Measurements from ENCODE around the gene LAMB2.

LAMB2 gene

GRCh38 chr3:49120096-49120437, 12.8 kb downstream of the LAMB2 start:
- peak; percentile 18 for DNase-seq

DNA sequence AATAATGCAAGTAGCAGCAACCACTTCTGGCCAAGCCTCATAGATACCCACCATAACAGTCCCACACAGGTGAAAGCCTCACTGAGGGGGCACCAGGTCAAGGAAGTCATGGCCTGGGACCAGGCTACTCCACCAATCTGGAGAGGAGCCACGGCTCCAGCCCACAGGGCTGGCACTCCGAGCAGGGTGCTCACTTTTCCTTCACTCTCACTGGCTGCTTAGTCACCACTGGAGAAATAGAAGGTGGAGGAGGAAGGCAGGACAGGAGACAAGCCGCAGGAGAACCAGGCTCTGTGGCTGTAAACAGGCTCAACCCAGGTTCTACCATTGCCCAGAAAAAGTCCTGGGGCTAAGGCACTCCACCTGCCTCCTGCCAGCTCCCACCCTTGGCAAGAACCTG, 13.4 kb downstream of the LAMB2 start:
- DNase-seq = no peak

DNA sequence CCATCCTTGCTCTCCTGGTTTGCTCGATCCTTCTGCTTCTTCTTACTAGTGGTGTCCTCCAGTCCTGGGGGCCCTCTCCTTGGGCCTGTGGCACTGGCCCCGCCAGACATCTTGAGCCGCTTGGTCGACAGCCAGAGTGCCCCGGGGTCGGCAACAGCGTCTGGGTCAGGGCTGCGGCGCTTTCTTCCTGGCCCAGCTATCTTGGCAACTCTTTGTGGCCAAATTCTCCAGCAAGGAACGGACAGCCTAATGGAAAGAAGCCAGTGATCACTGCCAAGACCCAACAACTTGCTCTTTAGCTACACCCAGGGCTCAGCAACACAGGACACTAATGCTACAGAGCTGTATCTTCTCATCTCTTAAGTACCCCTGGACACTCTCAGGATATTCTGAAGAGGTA, 13.8 kb downstream of the LAMB2 start:
- no peak for DNase-seq

DNA sequence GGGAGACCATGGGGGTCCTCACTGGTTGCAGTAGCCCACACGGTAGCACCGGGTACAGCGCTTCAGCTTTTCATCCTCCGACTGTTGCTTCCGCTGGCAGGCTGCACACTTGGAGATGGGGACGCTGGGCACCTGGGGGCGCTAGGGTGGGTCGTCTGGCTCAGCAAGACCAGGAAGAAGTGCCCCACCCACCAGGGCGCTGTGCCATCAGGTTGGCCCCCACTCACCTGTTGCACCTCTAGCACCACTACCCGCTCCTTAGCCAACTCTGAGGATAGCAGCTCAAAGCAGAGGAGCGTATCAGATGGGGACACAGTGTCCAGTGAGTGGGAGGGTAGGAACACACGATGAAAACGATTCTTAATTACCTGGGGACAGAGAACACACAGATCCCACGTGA, 20.6 kb downstream of the LAMB2 start:
- no peak for DNase-seq

DNA sequence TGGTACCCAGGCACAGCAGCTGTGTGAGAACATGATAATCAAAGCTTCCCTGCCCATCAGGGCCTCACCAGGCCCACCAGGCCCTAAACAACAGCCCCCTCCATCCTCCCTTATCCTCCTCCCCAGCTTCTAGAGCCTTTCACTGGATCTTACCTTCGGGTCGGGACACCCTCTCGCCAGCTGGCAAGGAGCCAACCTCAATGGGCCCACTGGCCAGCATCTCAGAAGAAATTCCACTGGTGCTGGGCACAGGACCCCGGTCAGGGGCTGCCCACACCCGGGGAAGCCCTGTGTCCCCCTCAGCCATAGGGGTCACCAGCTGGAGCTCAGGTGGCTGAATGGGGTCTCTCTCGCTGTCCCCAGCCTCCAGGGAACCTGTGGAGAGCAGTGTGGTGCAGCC, 21.5 kb downstream of the LAMB2 start:
- no peak for DNase-seq

- DNase-seq = no peak
Observed at GRCh38 chr3:49110780-49111179, 22.1 kb downstream of the LAMB2 start.

DNA sequence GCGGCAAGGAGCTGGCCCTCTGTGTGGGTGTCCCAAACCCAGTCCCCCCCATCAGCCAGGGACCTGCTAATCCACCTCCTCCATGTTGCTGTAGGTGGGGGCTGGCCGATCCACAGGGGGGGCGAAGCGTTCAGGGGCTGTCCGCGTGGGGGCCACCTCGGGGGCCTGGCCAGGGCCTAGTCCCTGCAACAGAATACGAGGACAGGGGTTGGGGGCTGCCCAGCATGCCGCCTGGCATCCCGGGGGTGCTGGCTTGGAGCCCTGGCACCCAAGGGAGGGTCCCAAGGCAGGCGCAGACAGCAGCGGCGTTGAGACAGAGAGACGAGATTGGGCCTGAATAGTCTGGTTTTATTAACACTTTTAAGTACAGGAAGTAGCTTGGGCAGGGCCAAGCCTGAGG, 24.5 kb downstream of the LAMB2 start:
- no peak for DNase-seq

DNA sequence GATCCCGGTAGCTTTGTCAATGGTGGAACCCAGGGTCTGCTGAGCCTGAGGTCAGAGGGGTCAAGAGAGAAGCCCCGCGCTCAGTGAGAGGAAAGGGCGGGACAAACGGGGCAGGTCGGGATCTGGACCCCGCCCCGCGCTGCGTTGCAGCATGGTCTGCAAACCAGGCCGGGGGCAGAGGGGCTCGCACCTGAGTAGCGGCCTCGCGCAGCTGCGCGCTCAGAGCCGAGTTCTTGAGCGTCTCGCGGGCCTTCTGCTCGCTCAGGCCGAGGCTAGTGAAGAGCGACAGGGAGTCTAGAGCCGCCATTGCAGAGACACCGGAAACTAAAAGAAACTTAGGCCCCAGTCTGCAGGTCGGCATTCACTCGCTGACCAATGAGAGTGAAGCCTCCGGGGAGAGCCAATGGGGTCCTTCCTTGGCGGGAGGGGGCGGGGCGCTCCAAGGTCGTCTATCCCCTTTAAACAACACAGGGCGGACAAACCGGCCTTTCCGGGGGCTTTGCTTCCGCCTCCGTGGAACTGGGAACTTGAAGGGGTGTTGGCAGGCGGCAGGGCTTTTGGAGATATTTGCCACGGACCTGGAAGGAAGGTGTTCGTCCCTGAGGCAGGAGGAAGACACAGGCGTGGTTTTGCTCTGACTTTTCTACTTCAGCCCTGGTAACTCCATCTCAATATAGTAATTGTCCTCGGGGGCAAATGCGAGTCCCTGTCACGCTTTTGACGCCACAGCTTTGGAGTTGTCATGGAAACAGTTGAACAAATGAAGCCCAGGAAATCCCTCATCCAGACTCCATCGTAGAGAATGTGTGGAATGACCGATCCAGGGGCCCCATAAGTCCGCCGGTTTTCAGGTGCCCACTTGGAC, 28.2 kb downstream of the LAMB2 start, which contains the start of gene QARS1:
TSS of gene QARS1 (minus strand) at position 331 of the 865 bp plus-strand sequence. CDS start at position 307, 24 bp downstream.
- peak; percentile 93 for DNase-seq

DNA sequence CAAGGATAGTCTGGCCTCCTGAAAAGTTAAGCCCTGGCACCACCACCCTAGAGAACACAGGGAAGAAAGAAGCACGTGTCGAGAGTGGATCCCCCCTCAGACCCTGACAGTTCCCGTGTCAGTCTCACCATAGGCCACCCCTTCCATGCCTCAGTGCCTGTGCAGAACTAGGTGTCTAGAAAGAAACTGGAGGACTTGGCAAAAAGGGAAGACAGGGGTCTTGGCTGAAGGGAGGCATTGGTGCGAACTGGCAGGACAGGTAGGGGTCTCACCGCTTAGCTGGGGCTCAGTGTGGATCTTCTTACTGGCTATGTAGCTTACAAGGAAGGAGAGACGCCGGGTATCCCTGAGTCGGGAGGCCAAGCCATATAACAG, 28.8 kb downstream of the LAMB2 start:
- no peak for DNase-seq

DNA sequence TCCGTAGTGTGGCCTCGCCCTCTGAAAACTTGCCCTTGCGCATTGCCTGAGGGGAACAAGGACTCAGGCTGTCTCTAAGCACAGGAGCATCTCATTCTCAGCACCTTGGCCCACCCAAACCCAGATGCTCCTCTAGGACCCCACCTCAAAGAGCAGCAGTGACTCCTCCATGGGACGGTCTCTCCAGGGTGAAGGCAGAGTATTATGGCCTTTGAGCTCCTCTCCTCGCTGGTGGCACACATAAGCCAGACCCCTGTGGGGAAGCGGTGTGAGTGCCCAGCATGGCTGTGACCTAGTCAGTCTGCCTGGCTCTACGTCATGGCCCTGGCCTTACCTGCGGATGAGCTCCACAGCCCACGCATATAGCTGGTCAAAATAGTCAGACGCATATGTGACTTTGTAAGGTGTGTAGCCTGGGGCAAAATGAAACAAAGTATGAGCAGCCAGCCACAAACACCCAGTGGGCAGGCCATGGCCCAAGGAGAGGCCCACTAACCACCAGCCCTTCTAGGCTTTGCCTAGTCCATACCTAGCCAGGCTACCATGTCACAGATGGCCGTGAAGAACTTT, 32.7 kb downstream of the LAMB2 start:
- DNase-seq = no peak

DNA sequence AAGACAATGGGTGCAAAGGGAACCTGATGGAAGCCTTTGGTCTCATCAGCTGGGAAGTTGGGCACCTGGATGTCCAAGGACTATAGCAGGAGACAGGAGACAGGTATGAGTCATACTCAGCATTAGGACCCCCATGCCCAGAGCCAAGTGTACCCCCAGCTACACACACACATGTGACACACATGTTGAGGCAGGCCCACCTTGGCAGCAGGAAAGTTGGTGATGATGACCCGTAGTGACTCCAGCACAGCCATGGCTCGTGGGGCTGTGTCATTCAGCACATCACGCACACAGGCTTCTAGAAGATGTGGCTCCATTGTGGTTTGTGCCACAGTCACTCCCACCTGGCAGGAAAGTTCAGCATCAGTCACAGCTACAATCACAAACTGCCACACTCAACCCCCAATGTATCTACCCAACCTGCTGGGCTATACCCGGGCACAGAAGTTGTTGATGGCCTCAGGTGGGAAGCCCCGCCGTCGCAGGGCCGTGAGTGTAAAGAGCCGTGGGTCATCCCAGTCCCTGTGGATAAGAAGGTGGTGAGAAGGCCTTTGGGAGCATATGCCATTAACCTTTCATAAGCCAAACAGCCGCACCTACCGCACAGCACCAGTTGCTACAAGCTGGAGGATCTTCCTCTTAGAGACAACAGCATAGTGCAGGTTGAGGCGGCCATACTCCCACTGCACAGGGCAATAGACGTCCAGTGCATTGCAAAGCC, 33.8 kb downstream of the LAMB2 start:
- DNase-seq = no peak

DNA sequence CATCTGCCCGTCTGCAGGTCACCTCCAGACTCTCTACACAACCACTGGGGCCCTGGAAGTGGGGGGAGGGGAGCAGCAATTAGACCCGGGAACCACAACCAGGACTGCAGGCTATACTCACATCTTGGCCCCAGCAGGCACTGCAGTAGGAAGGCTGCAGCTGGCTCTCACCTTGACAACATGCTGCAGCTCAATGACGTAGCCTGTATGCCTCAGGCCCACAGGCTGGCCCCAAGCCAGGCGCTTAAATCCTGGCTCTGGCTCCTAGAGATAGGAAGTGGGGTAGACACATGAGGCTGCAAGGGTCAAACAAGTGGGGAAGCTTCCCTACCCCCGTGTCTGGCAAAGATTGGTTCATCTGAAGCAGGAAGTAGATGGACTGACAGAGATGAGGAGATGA, 34.4 kb downstream of the LAMB2 start:
- no peak for DNase-seq

DNA sequence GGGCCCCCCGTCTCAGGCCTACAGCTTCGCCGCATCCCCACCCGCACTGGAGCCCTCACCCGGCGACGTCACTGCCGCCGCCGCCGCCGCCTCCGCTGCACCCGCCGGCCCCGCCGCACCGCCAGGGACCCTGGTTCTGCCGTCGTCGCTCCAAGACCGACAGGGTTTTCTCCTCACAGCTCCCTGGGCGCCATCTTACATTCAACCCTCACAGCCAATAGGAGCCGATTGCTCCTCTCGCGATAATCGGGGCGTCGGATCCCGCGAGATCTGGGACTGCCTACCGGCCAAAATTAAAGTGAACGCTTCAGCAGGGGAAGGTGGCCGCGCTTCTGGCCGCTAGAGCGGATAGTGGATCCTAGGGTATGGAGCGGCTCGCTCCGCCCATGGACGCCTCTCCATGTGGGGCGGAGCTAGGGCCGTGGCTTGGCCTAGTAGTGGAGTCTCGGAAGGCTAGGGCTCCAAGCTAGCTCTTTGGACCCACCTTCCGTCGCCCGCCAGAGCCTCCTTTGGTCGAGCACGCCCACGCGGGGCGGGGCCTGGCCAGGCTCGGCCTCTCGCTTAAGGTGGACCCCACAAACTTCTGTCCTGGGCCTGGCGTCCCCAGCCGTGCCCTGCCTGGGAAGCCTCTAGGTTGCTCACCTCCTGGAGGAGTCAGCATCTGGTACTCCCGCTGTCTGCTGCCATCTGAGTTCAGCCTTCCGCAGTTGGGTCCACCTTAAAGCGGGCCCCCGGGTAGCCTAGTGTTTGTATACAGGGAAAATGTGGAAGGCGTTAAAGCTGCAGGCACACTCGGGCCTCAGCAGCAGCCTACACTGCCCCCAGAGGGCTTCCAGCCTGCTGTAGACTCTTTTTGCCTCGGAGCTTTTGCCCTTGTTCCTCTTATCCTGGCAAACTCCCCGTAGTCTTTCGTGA, 38.7 kb downstream of the LAMB2 start, which contains the start of gene QRICH1:
TSS of gene QRICH1 (minus strand) at position 219 of the 915 bp plus-strand sequence. CDS start 17,054 bp downstream, outside the sequence.
- DNase-seq = peak; percentile 99

DNA sequence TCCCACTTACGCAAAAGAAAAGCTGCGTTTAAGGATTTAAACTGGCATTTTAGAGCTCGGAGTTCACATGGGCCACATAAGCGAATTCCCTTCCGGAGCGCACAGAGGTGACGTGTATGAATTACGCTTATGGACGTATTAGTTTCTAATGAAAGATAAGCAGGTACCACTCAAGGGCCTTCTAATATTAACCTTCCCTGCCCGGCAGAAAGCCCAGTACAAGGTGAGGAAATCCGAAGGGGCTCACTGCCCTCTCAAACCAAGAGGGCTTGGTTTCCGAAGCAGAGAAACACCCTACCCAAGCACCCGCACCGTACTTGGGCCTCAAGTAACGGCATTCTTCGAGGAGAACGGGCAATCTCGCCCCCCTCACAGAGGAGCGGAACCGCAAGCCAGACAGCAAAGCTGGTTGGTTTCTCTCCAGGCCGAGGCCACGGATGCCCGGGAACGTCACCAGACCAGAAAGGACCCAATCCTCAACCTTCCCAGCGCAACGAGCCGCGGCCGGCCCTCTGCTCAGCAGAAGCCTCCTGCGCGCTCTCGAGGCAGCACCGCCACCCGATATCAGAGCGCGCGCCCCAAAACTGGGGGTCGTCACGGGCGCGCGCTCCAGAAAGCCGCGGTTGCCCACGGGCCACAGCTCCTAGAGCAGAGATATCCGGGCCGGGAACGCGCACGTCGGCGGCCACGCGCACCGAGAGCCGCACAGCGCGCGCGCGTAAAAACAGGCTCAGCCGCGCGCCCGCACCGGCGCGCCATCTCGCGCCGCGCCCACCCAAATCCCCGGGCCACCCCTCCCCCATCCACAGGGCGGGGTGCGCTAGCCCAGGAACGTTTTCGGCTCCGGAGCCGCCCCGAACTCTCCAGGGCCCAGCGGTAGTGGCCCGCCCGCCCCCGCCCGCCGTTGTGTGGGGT, 39.7 kb downstream of the LAMB2 start:
- DNase-seq = peak; percentile 76

GRCh38 chr3:49081429-49081828, 51.4 kb downstream of the LAMB2 start:
- no peak for DNase-seq

DNA sequence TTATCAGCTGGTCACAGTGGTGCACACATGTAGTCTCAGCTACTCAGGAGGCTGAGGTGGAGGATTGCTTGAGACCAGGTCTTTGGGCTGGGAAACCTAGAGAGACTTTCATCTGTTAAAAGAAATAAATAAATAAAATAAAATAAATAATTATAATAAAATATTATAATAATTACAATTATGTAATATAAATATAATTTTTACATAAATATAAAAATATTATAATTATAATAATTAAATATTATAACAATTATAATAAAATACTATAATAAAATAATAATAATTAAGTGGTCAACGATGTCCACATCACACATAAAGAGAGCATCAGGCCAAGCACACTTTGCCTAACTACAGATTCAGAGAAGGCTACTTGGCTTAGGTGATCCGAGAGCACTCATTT, 53.6 kb downstream of the LAMB2 start:
- DNase-seq = no peak

GRCh38 chr3:49076646-49077045, 56.2 kb downstream of the LAMB2 start:
- DNase-seq = no peak

DNA sequence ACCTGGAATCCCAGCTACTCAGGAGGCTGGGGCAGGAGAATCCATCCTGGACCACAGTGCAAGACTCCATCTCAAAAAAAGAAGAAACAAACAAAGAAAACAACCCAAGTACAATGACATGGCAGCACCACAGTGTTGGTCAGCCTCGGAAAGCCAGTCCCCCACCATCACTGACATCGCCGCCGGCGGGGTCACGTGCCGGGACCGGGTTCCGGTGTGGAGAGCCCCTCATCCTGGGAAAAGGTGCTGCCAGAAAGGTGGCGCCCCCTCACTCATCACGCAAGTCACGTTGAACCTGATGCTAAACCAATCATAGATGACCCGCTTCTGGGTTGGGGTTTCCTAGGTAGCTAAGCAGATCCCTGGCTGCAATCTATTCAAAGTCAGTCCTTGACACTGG, 56.7 kb downstream of the LAMB2 start:
- DNase-seq = no peak

Data from inflammatory macrophage treated with lipopolysaccharide for 4 hours (primary cell).